ENCODE data around the gene TSPEAR.

GRCh38 chr21:44506279-44507255 lies 204.8 kb downstream of the TSPEAR start:
- TF ChIP-seq JUNB (CRISPR knock-in tag; IDR thresholded peaks at IDR 0.05; ENCODE audit: borderline replicate concordance) (no peak), ZNF513 (CRISPR knock-in tag; conservative IDR thresholded peaks at IDR 0.05) (no peak), NFIC (IDR thresholded peaks at IDR 0.05; ENCODE audit: low read length) (no peak), CTCF (CRISPR knock-in tag; IDR thresholded peaks at IDR 0.05) (no peak), HOMEZ (CRISPR knock-in tag; IDR thresholded peaks at IDR 0.05; ENCODE audit: low read depth) (no peak), RAD21 (CRISPR knock-in tag; IDR thresholded peaks at IDR 0.05) (no peak), ZFX (CRISPR knock-in tag; IDR thresholded peaks at IDR 0.05; ENCODE audit: low read depth) (peak; percentile 82), POLR2AphosphoS5 (IDR thresholded peaks at IDR 0.05; ENCODE audit: low read depth, low read length) (no peak), ARID4A (CRISPR knock-in tag; IDR thresholded peaks at IDR 0.05; ENCODE audit: borderline replicate concordance) (peak; percentile 48; the same call in 1 of the 2 replicates), SETDB1 (CRISPR knock-in tag; IDR thresholded peaks at IDR 0.05; ENCODE audit: borderline replicate concordance) (no peak), MATR3 (CRISPR knock-in tag; IDR thresholded peaks at IDR 0.05) (no peak), RERE (CRISPR knock-in tag; IDR thresholded peaks at IDR 0.05; ENCODE audit: low read depth) (no peak), TARDBP (CRISPR knock-in tag; IDR thresholded peaks at IDR 0.05) (no peak; the same call in 1 of the 2 replicates), USF2 (IDR thresholded peaks at IDR 0.05; ENCODE audit: low read depth, low read length) (no peak), USF2 (CRISPR knock-in tag; IDR thresholded peaks at IDR 0.05; ENCODE audit: borderline replicate concordance) (peak; percentile 26; the same call in 1 of the 2 replicates)
